ENCODE results near the gene VPS37C.
"Not testable (repeated sequence)": the region's sequence is repeated elsewhere in the genome, so short reads cannot be mapped to it uniquely, and the experiment has no call there.

The VPS37C gene

DNA sequence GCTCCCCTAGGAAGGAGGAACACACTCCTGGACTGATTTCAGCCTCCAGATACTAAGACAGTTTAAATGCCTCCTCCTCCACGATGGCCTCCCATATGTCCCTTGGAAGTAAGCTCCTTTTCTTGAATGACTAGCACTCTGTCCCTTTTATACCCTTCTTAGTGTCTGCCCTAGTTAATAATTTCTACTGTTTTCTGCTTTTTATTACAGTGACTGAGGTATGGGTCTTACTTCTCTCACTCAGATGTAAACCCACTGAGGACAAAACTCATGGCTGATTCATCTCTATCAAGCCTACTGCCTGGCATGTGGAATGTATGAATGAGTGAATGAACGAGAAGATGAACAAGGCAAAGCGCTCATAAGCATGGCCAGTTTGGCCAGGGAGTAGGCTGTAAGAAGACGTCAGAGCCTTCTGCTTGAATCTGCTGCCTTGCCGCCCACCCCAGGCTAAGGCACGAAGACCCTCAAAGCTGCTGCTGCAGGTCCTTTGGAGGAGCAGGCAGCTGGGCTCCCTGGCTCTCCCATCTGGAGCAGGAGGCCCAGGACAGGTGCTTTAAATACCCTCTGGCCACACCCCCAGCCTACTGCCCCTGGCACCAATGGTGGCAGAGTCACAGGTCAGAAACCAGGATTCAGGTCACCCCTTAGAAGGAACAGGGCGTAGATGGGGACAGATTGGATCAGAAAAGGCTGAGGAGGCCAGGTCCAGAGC lies 33.9 kb upstream of the VPS37C start:
- WGBS, 2 experiments (ENCODE audit: insufficient coverage in 2 of 2) = 85 to 87% methylated on average over 5 to 7 of the region's 7 CpGs
- H3K36me3 ChIP-seq (ENCODE audit: control insufficient read depth, insufficient read depth, low read length) = no peaks in the 10 kb centered on the region
- no peak overlapping the region for H3K27ac ChIP-seq (ENCODE audit: low read depth, low read length, severe bottlenecking)
- peaks cover 9% of the 10 kb centered on the region for H3K9me3 ChIP-seq (ENCODE audit: control insufficient read depth, low read length)
- H3K4me1 ChIP-seq (ENCODE audit: control insufficient read depth, insufficient read depth, low read length, poor library complexity, severe bottlenecking) = no peaks in the 10 kb centered on the region
- H3K4me3 ChIP-seq (ENCODE audit: extremely low read depth, insufficient read depth, low read length, poor library complexity, severe bottlenecking) = no peak overlapping the region

DNA sequence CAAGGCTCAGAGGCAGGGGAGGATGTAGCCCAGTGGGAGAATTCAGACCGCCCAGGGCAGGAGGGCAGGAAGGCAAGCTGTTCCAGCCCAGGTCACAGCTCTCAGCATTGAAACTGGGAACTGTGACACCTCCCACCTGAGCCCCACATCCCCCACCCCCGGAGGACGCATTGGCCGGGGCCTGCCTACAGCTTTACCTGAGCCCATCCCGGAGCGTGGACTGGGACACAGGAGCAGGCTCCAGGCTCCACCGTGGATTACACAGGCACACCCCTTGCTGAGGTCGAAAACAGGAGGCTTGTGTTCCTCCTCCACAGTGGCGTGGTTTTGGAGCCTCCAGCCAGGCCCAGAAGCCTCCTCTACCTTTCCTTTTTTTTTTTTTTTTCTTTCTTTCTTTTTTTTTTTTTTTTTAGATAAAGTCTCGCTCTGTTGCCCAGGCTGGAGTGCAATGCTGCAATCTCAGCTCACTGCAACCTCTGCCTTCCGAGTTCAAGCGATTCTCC lies 33.0 kb upstream of the VPS37C start:
- H3K9me3 ChIP-seq (ENCODE audit: control insufficient read depth, low read length) = peaks cover 9% of the 10 kb centered on the region
- 78 to 86% methylated on average over 6 to 9 of the region's 12 CpGs for WGBS, 2 experiments (ENCODE audit: insufficient coverage in 2 of 2)
- H3K36me3 ChIP-seq (ENCODE audit: control insufficient read depth, insufficient read depth, low read length) = no peaks in the 10 kb centered on the region
- H3K4me1 ChIP-seq (ENCODE audit: control insufficient read depth, insufficient read depth, low read length, poor library complexity, severe bottlenecking) = no peaks in the 10 kb centered on the region
- no peak overlapping the region for H3K27ac ChIP-seq (ENCODE audit: low read depth, low read length, severe bottlenecking)
- H3K4me3 ChIP-seq (ENCODE audit: extremely low read depth, insufficient read depth, low read length, poor library complexity, severe bottlenecking) = no peak overlapping the region

DNA sequence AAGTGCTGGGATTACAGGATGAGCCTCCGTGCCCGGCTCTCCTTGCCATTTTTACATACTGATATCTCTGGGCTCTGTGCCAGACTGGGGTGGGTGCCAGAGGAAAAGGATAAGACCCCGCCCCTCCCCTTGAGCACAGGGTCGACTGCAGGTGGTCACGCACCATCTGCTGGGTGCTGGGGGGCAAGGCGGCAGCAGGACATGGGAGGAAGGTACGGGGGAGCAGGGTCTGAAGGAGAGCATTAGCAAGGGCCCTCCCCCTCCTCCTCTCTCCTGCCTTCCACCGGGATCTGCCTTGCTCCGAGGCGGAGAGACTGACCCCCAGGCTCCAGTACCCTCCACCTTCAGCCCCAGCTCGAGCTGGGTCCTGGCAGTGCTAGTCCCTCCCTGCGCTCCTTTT lies 32.4 kb upstream of the VPS37C start:
- Histone ChIP-seq H3K36me3 (ENCODE audit: control insufficient read depth, insufficient read depth, low read length) (no peaks in the 10 kb centered on the region), H3K27ac (ENCODE audit: low read depth, low read length, severe bottlenecking) (no peak overlapping the region), H3K4me3 (ENCODE audit: extremely low read depth, insufficient read depth, low read length, poor library complexity, severe bottlenecking) (no peak overlapping the region), H3K9me3 (ENCODE audit: control insufficient read depth, low read length) (peaks cover 9% of the 10 kb centered on the region), H3K4me1 (ENCODE audit: control insufficient read depth, insufficient read depth, low read length, poor library complexity, severe bottlenecking) (no peaks in the 10 kb centered on the region)
- WGBS, 2 experiments (ENCODE audit: insufficient coverage in 2 of 2) = 53 to 65% methylated on average over 8 to 9 of the region's 12 CpGs

DNA sequence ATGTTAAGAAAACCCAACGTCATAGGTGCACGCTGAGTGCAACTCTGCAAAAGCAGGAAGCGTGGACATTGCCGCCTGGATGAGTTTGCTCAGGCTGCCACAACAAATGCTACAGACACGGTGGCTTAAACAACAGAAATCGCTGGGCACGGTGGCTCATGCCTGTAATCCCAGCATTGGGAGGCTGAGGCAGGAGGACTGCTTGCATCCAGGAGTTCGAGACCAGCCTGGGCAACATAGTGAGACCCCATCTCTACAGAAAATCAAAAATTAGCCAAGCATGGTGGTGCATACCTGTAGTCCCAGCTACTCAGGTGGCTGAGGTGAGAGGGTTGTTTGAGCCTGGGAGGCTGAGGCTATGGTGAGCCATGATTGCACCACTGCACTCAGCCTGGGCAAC lies 28.7 kb upstream of the VPS37C start:
- 87 to 89% methylated on average over 7 to 8 of the region's 8 CpGs for WGBS, 2 experiments (ENCODE audit: insufficient coverage in 2 of 2)
- Histone ChIP-seq H3K27ac (ENCODE audit: low read depth, low read length, severe bottlenecking) (no peak overlapping the region), H3K36me3 (ENCODE audit: control insufficient read depth, insufficient read depth, low read length) (no peaks in the 10 kb centered on the region), H3K4me3 (ENCODE audit: extremely low read depth, insufficient read depth, low read length, poor library complexity, severe bottlenecking) (no peak overlapping the region), H3K9me3 (ENCODE audit: control insufficient read depth, low read length) (peaks cover 9% of the 10 kb centered on the region), H3K4me1 (ENCODE audit: control insufficient read depth, insufficient read depth, low read length, poor library complexity, severe bottlenecking) (no peaks in the 10 kb centered on the region)

DNA sequence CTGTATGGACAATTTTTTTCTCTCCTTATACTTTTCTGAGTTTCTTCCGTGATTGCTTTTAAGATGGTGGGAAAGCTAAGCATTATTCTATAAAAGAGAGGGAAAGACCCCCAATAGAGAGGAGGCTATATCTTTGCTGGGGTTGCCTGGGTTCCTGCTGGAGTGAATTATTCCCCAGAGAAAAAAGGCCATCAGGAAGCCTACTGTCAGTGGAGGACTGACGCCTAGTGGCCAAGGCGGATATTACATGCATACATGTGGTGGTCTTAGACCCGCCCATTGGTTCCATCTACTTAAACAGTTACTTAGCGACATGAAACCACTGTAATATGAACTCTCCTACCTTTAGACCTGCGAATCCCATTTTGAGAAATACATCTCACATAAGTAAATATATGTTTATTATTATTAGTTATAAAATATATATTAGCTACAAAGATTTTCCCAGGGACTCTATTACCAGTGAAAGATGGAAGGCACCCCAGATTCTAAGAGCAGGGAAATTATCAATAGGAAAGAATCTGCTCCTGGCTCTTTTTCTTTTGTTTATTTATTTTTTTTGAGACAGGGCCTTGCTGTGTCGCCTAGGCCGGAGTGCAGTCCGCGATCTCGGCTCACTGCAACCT lies 26.4 kb upstream of the VPS37C start:
- H3K4me3 ChIP-seq (ENCODE audit: extremely low read depth, insufficient read depth, low read length, poor library complexity, severe bottlenecking) = no peak overlapping the region
- H3K36me3 ChIP-seq (ENCODE audit: control insufficient read depth, insufficient read depth, low read length) = no peaks in the 10 kb centered on the region
- WGBS, 2 experiments (ENCODE audit: insufficient coverage in 2 of 2) = 57 to 60% methylated on average over 8 of the region's 11 CpGs
- H3K9me3 ChIP-seq (ENCODE audit: control insufficient read depth, low read length) = peaks cover 9% of the 10 kb centered on the region
- H3K27ac ChIP-seq (ENCODE audit: low read depth, low read length, severe bottlenecking) = no peak overlapping the region
- H3K4me1 ChIP-seq (ENCODE audit: control insufficient read depth, insufficient read depth, low read length, poor library complexity, severe bottlenecking) = no peaks in the 10 kb centered on the region

DNA sequence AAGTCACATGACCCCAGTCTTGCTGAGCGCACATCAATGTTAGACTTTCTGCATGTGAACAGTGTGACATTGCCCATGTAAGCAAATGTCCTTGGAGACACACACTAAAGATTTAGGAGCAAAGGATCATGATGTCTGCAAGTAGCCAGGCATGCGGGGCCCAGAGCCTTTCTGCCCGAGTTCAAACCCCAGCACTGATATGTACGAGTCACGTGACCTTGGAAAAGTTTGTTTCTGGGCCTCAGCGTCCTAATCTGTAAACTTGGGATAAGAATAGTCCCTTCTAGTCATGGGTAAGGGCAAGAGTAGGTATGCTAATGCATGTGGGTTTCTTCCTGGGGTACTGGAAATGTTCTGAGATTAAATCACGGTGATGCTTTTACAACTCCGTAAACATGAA lies 25.3 kb upstream of the VPS37C start:
- Histone ChIP-seq H3K9me3 (ENCODE audit: control insufficient read depth, low read length) (peaks cover 8% of the 10 kb centered on the region), H3K36me3 (ENCODE audit: control insufficient read depth, insufficient read depth, low read length) (no peaks in the 10 kb centered on the region), H3K4me3 (ENCODE audit: extremely low read depth, insufficient read depth, low read length, poor library complexity, severe bottlenecking) (no peak overlapping the region), H3K4me1 (ENCODE audit: control insufficient read depth, insufficient read depth, low read length, poor library complexity, severe bottlenecking) (no peaks in the 10 kb centered on the region), H3K27ac (ENCODE audit: low read depth, low read length, severe bottlenecking) (no peak overlapping the region)
- 91% methylated on average over 7 to 8 of the region's 8 CpGs for WGBS, 2 experiments (ENCODE audit: insufficient coverage in 2 of 2)

DNA sequence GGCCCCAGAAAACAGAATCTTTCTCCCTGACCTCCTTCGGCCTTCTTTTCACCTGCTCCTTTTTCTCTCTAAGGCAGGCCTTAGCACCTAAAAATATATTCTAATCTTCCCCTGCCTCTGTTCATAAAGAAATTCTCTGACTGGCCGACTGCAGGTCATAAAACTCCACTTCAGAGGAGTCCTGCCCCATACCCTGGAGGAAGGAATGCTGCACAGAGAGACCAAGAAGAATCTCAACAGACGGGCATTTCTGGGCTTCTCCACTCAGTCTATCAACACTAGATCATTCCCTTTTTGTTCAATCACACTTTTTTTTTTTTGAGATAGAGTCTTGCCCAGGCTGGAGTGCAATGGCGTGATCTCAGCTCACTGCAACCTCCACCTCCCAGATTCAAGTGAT lies 22.4 kb upstream of the VPS37C start:
- Histone ChIP-seq H3K36me3 (ENCODE audit: control insufficient read depth, insufficient read depth, low read length) (no peaks in the 10 kb centered on the region), H3K4me3 (ENCODE audit: extremely low read depth, insufficient read depth, low read length, poor library complexity, severe bottlenecking) (no peak overlapping the region), H3K27ac (ENCODE audit: low read depth, low read length, severe bottlenecking) (no peak overlapping the region), H3K9me3 (ENCODE audit: control insufficient read depth, low read length) (no peaks in the 10 kb centered on the region), H3K4me1 (ENCODE audit: control insufficient read depth, insufficient read depth, low read length, poor library complexity, severe bottlenecking) (no peaks in the 10 kb centered on the region)
- WGBS, 2 experiments (ENCODE audit: insufficient coverage in 2 of 2) = 61 to 90% methylated on average over 3 of the region's 4 CpGs

DNA sequence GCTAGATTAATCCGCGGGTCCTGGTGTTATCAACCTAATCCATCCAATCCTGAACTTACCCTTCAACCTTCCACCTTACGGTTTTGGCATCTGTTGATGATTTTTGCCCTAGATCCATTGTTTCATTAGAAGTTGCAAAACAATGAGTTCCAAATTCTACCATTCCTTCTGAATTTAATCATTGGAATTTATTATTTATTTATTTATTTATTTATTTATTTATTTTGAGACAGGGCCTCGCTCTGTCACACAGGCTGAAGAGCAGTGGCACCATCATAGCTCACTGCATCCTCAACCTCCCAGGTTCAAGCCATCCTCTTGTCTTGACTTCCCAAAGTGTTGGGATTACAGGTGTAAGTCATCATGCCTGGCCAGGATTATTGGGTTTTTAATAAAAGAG lies 20.3 kb upstream of the VPS37C start:
- H3K36me3 ChIP-seq (ENCODE audit: control insufficient read depth, insufficient read depth, low read length) = no peaks in the 10 kb centered on the region
- H3K4me1 ChIP-seq (ENCODE audit: control insufficient read depth, insufficient read depth, low read length, poor library complexity, severe bottlenecking) = no peaks in the 10 kb centered on the region
- H3K9me3 ChIP-seq (ENCODE audit: control insufficient read depth, low read length) = no peaks in the 10 kb centered on the region
- no peak overlapping the region for H3K27ac ChIP-seq (ENCODE audit: low read depth, low read length, severe bottlenecking)
- WGBS, 2 experiments (ENCODE audit: insufficient coverage in 2 of 2) = 95 to 96% methylated on average over 3 of the region's 4 CpGs
- H3K4me3 ChIP-seq (ENCODE audit: extremely low read depth, insufficient read depth, low read length, poor library complexity, severe bottlenecking) = no peak overlapping the region

DNA sequence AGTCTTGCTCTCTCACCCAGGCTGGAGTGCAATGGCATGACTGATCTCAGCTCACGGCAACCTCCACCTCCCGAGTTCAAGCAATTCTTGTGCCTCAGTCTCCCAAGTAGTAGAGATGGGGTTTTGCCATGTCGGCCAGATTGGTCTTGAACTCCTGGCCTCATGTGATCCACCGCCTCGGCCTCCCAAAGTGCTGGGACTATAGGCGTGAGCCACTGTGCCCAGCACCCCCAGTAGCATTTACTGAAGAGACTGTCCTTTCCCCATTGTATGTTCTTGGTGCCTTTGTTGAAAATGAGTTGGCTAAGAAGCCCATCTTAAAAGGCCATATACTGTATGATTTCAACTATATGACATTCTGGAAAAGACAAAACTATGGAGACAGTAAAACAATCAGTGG lies 19.0 kb upstream of the VPS37C start:
- H3K4me3 ChIP-seq (ENCODE audit: extremely low read depth, insufficient read depth, low read length, poor library complexity, severe bottlenecking); H3K27ac ChIP-seq (ENCODE audit: low read depth, low read length, severe bottlenecking); H3K9me3 ChIP-seq (ENCODE audit: control insufficient read depth, low read length); H3K36me3 ChIP-seq (ENCODE audit: control insufficient read depth, insufficient read depth, low read length); H3K4me1 ChIP-seq (ENCODE audit: control insufficient read depth, insufficient read depth, low read length, poor library complexity, severe bottlenecking): not testable (repeated sequence)
- WGBS, 2 experiments (ENCODE audit: insufficient coverage in 2 of 2) = 84 to 88% methylated on average over 6 of the region's 6 CpGs

DNA sequence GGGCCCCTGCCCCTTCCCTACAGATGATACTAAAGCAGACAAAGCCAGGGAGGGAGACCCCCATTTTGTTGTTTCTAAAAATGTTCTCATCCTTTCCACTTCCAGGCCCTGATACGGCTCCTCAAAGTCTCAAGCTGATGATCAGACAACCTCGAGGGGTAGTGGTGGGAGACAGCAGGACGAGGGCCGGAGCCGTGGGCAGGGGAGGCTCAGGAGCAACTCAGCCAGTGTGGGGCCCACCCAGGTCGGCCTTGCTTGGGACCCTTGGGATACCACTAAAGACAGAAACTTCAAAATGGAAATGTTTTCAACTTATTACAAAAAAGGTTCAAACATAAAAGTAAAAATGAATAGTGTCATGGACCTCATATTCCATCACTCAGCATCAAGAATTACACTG lies 15.2 kb upstream of the VPS37C start:
- Histone ChIP-seq H3K36me3 (ENCODE audit: control insufficient read depth, insufficient read depth, low read length) (no peaks in the 10 kb centered on the region), H3K4me1 (ENCODE audit: control insufficient read depth, insufficient read depth, low read length, poor library complexity, severe bottlenecking) (no peaks in the 10 kb centered on the region), H3K9me3 (ENCODE audit: control insufficient read depth, low read length) (no peaks in the 10 kb centered on the region), H3K4me3 (ENCODE audit: extremely low read depth, insufficient read depth, low read length, poor library complexity, severe bottlenecking) (no peak overlapping the region), H3K27ac (ENCODE audit: low read depth, low read length, severe bottlenecking) (no peak overlapping the region)
- 88 to 92% methylated on average over 4 to 6 of the region's 6 CpGs for WGBS, 2 experiments (ENCODE audit: insufficient coverage in 2 of 2)

DNA sequence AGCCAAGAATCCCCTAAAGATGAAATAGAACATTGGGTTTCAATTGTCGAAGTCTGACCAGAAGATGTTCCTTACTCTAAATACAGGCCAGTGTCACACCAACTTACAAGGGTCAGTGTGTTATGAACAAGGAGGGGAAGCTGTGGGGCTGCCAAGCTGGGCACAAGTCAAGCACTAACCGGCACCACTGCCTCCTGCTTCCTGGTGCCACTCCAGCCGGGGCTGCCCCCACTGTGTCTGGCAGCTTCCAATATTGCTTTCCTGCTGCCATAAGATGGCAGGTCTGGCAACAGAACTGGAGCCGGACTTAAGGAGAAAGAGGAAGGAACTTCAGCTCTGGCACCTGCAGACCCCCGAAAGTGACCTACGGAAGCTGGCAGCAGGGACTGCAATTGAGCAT lies 13.7 kb upstream of the VPS37C start:
- Histone ChIP-seq H3K4me1 (ENCODE audit: control insufficient read depth, insufficient read depth, low read length, poor library complexity, severe bottlenecking) (no peaks in the 10 kb centered on the region), H3K36me3 (ENCODE audit: control insufficient read depth, insufficient read depth, low read length) (no peaks in the 10 kb centered on the region), H3K27ac (ENCODE audit: low read depth, low read length, severe bottlenecking) (no peak overlapping the region), H3K9me3 (ENCODE audit: control insufficient read depth, low read length) (no peaks in the 10 kb centered on the region), H3K4me3 (ENCODE audit: extremely low read depth, insufficient read depth, low read length, poor library complexity, severe bottlenecking) (no peak overlapping the region)
- 81 to 100% methylated on average over 5 of the region's 6 CpGs for WGBS, 2 experiments (ENCODE audit: insufficient coverage in 2 of 2)
